GM19238 (cell line): ENCODE measurements around the gene IPO9.

Experiments used
- DNase-seq: peaks from one replicate; pipeline ENCODE4 v3.0.0; 2011; ENCODE audit warnings: low spot score; ENCODE audit not compliant: insufficient read length

The IPO9 gene

GRCh38 chr1:201828820-201829774, at the start of gene IPO9:
TSS of gene IPO9 (plus strand) at chr1:201829157. CDS start at chr1:201829210, 53 bp downstream.
- peak; percentile 95 for DNase-seq

DNA sequence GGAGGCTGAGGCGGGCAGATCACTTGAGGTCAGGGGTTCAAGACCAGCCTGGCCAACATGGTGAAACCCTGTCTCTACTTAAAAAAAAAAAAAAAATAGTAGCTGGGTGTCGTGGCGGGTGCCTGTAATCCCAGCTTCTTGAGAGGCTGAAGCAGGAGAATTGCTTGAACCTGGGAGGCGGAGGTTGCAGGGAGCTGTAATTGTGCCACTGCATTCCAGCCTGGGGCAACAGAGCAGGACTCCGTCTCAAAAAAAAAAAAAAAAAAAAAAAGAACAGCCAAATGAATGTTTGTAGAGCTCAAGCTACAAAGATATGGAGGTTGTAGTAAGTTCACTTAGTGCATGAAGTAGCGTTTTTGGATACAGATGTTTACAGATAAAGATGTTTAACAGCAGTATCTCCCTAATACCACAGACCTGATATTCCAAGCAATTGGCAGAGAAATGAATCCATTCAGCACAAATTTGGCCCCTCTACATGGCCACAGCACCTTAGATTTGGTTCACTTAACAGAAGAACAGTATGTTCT, 49.5 kb upstream of the IPO9 start:
- DNase-seq = no peak

DNA sequence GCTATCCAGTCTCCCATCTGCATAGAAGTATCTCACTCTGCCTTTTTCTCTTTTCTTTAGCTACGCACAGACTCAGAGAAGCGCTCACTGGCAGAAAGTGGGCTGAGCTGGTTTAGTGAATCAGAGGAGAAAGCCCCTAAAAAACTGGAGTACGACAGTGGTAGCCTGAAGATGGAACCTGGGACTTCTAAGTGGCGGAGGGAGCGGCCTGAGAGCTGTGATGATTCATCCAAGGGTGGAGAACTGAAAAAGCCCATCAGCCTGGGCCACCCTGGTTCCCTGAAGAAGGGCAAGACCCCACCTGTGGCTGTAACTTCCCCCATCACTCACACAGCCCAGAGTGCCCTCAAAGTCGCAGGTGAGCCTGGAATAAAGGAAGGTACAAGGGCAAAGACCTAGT, 48.0 kb upstream of the IPO9 start:
- no peak for DNase-seq

DNA sequence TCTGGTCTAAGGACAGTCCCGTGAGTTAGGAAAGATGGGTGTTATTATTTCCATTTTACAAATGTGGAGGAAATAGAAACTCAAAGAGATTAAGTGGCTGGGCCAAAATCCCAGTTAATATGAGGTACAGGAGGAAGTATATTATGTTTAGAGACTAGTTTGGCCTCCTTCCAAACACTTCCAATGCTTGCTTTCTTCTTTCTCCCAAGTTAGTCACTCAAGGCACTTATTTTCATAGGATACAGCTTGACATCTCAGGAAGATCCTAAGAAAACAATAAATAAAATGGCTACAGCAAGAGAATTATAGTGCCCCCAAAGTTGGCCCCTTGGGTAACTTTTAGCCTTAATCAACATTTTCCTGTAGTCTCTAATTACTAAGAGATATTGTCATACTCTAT, 47.5 kb upstream of the IPO9 start:
- no peak for DNase-seq

DNA sequence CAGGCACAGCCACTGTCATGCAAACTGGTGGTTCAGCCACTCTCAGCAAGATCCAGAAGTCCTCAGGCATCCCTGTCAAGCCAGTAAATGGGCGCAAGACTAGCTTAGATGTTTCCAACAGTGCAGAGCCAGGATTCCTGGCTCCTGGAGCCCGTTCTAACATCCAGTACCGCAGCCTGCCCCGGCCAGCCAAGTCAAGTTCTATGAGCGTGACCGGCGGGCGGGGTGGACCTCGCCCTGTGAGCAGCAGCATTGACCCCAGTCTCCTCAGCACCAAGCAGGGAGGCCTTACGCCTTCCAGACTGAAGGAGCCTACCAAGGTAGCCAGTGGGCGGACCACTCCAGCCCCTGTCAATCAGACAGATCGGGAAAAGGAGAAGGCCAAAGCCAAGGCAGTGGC, 46.6 kb upstream of the IPO9 start:
- DNase-seq = no peak

DNA sequence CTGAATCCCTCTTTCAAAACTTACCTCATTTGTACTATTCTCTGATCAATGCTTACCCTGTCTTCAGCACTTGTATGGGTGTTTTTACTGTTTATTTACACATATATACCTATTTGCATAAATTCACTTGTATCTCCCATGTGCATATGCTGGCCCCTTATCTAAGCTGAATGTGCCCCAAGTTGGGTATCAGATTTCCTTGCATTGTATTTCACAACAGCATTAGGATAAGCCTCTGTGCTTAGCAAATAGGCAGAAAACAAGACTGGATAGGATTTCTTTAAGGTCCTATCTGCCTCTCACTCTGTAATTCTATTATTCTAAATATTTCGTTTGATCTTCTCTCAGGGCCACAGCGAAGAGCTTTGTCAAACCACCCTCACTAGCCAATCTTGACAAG, 45.9 kb upstream of the IPO9 start:
- DNase-seq = no peak

DNA sequence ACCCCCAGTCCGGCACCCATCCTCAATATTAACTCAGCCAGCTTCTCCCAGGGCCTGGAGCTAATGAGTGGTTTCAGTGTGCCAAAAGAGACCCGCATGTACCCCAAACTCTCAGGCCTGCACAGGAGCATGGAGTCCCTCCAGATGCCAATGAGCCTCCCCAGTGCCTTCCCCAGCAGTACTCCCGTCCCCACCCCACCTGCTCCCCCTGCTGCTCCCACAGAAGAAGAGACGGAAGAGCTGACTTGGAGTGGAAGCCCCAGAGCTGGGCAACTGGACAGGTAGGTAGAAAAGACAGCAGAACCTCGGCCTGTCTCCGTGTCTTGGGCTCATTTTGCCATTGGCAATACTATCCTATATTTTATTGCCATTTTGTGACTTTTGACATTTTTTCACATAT, 45.4 kb upstream of the IPO9 start:
- DNase-seq = no peak

DNA sequence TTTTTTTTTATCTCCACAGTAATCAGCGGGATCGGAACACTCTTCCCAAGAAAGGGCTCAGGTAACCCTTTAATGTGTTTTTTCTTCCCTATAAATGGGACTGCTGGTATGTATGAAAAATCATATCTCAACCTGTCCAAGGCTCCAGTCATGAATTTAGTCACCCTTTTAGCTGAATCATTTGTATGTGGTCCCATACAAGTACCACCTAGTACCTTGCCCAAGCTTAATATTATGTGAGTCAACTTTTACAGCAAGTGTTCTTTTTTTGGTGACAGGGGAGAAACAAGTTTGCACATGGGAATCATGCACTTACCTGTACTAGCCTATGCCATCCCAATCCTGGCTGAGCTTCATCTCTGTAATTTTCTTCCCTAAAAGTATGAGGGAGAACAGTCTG, 43.7 kb upstream of the IPO9 start:
- DNase-seq = no peak

- no peak for DNase-seq
Measured at GRCh38 chr1:201786824-201787223, 42.1 kb upstream of the IPO9 start.

DNA sequence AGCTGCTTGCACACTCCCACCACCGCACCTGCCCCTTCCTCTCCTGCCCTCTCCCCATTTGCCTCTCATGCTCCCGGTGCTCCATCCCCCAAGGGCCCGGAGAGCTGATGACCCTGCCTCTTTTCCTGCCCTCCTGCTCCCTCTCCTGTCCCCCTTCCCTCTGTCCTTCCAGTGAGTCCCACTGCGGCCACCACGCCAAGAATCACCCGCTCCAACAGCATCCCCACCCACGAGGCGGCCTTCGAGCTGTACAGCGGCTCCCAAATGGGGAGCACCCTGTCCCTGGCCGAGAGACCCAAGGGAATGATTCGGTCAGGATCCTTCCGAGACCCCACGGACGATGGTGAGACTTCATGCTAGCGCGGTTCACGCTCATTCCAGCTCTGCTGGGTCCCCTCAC, 40.7 kb upstream of the IPO9 start:
- DNase-seq = no peak

DNA sequence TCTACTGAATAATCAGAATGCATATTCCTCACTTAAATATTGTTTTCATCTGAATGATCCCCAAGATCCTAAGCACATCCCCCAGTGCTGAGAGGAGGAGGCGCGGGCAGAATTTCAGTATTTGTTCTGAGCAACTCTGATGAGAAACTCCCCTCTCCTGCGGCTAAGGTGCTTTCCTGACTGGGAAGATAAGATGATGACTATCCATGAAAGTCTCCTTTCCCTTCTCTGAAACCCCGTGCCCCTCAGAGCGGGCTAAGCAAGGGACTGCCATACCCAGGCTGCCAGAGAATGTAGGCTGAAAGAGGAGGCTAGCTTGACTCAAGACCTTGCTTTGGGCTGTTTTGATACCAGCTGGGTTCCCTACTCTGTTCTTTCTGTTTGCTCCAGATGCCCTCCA, 39.7 kb upstream of the IPO9 start:
- DNase-seq = no peak

- no peak for DNase-seq
Measured at GRCh38 chr1:201790261-201790660, 38.7 kb upstream of the IPO9 start.

- no peak for DNase-seq
Measured at GRCh38 chr1:201791051-201791778, 37.7 kb upstream of the IPO9 start.

GRCh38 chr1:201791779-201792173, 37.2 kb upstream of the IPO9 start:
- no peak for DNase-seq

DNA sequence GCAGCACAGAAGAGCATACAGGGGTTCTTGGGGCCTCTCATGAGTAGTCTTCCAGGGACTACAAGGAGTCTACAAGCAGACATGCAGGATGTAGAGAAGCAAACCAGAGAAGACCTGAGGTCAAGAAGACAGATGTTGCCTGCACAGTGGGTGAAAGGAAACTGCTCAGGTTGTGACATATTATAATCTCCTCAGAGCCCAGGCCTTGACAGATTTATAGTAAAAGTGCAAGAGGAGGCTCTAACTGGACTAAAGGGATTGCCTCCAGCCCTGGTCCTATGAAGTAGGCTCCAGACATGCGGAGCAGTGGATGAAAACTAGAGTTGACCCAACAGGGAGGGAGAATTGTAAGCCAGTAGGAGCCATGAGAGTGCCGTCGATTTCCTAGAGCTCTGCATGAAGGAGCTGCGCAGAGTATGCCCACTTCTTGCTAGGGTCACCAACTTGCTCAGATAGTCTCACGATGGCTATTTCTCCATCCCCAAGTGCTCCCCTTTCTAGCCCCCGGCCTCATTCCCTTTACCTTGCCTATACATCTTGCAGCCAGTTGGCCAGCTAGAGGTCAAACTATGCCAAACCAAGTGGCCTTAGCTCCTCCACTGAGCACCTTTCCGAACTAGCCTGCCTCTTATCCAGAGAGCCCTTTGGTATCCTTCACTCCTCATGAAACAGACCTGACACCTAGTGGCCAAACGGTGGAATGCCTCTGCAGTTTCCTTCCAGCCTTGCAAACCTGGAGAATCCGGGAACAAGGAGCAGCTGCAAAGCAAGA, 36.2 kb upstream of the IPO9 start:
- DNase-seq = peak; percentile 67

DNA sequence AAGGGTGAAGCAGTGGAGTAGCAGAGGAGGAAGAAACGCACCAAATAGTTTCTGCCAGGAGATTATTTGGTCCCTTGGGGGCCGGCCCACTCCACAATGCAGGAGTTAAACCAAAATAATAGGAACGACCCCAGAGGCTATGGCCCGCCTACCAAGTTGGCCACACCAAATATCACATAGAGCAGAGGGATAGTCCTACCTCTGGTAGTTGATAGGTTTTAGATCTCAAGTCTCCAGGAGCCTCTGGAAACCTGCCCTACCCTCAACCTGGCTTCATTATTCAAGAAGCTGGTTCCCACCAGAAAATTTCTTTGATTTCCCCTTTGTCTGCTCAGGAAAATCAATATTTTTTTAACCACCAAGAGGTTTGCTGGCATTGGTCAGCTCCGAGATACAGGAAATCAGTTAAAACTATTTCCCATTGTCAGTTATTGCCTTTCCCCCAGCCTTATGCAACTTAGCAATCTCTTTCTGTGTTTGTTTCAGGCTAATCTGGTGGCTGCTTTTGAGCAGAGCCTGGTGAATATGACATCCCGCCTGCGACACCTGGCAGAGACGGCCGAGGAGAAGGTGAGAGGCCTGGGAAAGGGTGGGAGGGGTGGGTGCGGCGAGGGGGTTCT, 35.5 kb upstream of the IPO9 start:
- no peak for DNase-seq

DNA sequence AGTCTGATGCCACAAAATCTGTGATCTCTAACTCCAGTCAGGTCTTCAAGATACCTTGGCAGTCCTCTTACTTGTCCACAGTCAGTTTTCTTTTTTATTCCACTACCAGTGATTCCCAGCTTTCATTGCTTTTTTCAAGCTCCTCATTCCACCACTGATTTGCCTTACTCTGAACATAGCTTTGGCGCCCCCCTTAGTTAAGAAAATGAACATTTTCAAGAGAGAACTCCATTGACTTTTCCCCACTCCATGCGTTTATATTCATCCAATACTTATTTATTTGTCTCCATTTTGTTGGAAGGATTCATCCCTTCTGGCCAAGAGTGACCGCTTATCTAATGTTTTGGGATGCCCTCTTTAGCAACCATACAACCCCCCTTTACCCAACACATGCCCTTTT, 33.9 kb upstream of the IPO9 start:
- no peak for DNase-seq

- no peak for DNase-seq
Measured at GRCh38 chr1:201800246-201800645, 28.7 kb upstream of the IPO9 start.

- no peak for DNase-seq
Measured at GRCh38 chr1:201806801-201807200, 22.2 kb upstream of the IPO9 start.

DNA sequence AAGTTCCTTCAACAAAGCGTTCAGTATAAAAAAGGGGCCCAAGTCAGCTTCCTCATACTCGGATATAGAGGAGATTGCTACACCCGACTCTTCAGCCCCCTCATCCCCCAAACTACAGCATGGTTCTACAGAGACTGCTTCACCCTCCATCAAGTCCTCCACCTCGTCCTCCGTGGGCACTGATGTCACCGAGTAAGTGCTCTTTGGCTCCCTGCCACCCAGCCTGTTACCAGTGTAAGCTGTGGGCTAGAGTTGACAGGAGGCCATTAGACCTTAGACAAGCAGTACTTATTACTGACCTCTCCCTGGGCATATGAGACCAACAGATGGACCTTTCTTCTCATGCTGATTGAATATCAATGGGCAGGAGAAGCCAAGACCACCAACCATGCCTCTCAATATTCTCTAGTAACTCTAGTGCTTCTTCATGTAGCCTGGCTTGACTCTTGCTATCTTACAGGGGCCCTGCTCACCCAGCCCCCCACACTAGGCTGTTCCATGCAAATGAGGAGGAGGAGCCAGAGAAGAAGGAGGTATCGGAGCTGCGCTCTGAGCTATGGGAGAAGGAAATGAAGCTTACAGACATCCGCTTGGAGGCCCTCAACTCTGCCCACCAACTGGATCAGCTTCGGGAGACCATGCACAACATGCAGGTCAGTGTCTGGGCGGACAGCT, 20.9 kb upstream of the IPO9 start:
- DNase-seq = no peak

DNA sequence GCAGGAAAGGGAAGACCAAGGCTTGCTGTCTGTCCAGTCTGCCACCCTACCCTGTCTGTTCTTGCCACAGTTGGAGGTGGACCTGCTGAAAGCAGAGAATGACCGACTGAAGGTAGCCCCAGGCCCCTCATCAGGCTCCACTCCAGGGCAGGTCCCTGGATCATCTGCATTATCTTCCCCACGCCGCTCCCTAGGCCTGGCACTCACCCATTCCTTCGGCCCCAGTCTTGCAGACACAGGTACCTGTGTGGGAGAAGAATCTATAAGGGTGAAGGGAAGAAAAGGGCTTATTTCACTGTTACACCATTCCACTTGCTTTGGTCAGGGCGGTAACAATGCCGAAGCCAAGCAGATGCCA, 20.3 kb upstream of the IPO9 start:
- DNase-seq = no peak
